ENCODE data around the gene RAB5A.

DNA sequence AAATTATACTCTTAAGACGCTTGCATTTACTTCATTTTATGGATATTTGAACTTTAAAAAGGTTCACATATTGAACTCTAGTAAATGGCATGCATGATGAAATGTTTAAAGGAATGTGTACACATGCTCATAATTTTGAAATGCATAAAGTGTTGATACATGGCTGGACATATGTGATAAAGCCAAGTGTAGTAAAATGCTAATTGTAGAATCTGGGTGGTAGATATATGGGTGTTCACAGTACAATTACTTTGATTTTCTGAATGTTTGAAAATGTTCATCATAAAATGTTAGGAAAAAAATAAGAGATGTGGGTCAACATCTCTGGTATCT, 8.6 kb upstream of the RAB5A start:
- no peak for TF ChIP-seq POLR2A (IDR thresholded peaks at IDR 0.05)
- TF ChIP-seq, protein P1, sequence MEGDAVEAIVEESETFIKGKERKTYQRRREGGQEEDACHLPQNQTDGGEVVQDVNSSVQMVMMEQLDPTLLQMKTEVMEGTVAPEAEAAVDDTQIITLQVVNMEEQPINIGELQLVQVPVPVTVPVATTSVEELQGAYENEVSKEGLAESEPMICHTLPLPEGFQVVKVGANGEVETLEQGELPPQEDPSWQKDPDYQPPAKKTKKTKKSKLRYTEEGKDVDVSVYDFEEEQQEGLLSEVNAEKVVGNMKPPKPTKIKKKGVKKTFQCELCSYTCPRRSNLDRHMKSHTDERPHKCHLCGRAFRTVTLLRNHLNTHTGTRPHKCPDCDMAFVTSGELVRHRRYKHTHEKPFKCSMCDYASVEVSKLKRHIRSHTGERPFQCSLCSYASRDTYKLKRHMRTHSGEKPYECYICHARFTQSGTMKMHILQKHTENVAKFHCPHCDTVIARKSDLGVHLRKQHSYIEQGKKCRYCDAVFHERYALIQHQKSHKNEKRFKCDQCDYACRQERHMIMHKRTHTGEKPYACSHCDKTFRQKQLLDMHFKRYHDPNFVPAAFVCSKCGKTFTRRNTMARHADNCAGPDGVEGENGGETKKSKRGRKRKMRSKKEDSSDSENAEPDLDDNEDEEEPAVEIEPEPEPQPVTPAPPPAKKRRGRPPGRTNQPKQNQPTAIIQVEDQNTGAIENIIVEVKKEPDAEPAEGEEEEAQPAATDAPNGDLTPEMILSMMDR (IDR thresholded peaks at IDR 0.05): no peak
